Stimulated activated naive CD4-positive, alpha-beta T cell treated with Interleukin-2 at 50 U/mL for 16 hours (primary cell): ENCODE data around the gene ENOSF1.

ENCODE experiments used
- DNase-seq: peaks from one replicate; lab custom pipeline; 2025; lab: John Stamatoyannopoulos, UW

ENOSF1 gene

DNA sequence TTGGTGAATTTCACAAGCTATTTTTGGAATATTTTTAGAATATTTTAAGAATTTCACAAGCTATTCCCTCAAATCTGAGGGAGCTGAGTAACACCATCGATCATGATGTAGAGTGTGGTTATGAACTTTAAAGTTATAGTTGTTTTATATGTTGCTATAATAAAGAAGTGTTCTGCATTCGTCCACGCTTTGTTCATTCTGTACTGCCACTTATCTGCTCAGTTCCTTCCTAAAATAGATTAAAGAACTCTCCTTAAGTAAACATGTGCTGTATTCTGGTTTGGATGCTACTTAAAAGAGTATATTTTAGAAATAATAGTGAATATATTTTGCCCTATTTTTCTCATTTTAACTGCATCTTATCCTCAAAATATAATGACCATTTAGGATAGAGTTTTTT is 39.1 kb downstream of the ENOSF1 start:
- no peak for DNase-seq

- DNase-seq, result no peak
These were observed 41.0 kb downstream of the ENOSF1 start for GRCh38 chr18:671405-671804.

DNA sequence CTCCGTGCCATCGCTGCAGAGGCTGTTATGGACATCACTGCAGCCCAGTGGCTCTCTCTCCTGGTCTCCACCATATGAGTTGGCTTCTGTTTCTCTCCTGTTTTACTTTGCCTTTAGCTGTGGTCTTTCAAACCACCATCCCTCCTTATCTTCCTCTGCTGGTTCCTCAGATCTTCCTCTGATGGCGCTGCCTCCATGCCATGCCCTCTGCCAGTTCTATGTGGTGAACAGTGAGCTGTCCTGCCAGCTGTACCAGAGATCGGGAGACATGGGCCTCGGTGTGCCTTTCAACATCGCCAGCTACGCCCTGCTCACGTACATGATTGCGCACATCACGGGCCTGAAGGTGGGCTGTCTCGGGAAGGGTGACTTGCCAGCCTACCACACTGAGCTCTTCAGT is 41.9 kb downstream of the ENOSF1 start:
- DNase-seq, result no peak

GRCh38 chr18:669077-669476 is 43.4 kb downstream of the ENOSF1 start:
- DNase-seq, result no peak

- no peak for DNase-seq
These were observed 44.2 kb downstream of the ENOSF1 start for GRCh38 chr18:668260-668659.

DNA sequence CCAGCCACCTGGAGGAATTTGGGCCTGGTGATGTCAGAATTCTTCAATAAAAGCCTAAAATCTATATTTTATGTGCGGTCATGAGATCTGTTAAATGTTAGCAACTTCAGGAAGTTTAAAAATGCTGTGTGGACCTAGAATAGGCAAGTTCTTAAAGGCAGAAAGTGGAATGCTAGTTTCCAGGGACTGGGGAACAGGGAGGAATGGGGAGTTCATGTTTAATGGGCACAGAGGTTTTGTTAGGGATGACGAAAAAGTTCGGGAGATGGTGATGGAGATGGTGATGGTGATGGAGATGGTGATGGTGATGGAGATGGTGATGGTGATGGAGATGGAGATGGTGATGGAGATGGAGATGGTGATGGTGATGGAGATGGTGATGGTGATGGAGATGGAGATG is 45.8 kb downstream of the ENOSF1 start:
- no peak for DNase-seq

GRCh38 chr18:666177-666576 is 46.3 kb downstream of the ENOSF1 start:
- no peak for DNase-seq

DNA sequence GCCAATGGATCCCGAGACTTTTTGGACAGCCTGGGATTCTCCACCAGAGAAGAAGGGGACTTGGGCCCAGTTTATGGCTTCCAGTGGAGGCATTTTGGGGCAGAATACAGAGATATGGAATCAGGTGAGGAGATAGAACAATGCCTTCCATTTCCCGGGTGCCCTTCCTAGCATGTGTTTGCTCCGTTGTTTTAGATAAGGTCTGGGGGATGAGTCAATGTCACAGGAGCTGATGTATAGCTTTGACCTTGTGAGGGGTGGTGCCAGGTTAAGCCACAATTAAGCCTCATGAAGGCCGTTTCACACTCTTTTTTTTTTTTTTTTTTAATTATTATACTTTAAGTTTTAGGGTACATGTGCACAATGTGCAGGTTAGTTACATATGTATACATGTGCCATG is 50.2 kb downstream of the ENOSF1 start:
- DNase-seq, result no peak

- DNase-seq, result no peak
These were observed 52.8 kb downstream of the ENOSF1 start for GRCh38 chr18:659597-659996.

DNA sequence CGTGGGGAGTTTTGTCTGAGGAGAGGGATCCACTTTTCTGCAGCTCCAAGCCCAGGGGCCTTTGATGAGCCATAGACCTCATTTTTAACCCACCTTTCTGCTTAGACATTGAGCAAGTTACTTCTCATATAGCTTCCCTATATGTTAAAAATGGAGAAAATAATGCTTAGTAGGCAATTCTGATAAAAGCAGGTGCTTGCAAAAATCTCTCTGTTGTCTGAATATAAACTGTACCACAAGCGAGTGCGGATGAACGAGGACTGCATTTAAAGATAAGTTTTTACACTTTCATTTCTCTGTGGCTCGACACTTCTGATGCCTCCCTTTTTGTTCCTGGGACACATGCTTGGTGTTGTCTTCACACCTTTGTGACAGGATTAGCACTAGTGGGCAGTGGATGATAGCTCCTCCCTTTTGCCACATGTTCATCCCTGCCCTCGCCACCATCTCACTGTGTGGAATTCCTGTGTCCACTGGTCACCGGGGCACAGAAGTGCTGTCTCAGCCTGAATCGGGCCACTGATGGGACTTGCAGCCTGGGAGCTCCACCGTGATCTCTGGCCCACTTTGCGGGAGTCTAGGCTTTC is 53.4 kb downstream of the ENOSF1 start:
- no peak for DNase-seq

GRCh38 chr18:658001-658946 is 54.2 kb downstream of the ENOSF1 start:
- peak; percentile 50 for DNase-seq

DNA sequence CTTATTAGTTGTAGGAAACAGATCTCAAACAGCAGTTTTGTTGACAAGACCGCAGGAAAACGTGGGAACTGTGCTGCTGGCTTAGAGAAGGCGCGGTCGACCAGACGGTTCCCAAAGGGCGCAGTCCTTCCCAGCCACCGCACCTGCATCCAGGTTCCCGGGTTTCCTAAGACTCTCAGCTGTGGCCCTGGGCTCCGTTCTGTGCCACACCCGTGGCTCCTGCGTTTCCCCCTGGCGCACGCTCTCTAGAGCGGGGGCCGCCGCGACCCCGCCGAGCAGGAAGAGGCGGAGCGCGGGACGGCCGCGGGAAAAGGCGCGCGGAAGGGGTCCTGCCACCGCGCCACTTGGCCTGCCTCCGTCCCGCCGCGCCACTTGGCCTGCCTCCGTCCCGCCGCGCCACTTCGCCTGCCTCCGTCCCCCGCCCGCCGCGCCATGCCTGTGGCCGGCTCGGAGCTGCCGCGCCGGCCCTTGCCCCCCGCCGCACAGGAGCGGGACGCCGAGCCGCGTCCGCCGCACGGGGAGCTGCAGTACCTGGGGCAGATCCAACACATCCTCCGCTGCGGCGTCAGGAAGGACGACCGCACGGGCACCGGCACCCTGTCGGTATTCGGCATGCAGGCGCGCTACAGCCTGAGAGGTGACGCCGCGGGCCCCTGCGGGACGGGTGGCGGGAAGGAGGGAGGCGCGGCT is 55.0 kb downstream of the ENOSF1 start, which contains the start of gene TYMS:
TYMS (plus strand) TSS at position 343 of the 690 bp plus-strand sequence; CDS start at position 433, 90 bp downstream.
- peak; percentile 19 for DNase-seq

DNA sequence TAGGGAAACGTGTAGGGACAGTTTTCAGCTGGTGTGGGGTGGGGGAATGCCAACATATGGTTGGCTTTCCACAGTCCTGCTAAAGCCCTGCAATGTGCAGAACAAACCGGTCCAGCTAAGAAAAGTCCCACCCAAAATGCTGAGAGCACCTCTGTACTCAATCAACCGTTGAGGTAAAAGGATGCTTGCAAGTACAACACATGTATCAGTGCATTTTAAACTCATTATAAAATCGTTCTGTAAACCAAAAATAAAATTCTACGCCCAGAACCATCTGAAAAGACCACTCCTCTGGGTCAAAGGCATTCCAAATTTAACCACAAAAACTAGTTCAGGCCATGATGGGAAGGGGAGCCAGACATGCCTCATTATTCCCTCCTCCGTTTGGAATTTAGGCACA is 57.0 kb downstream of the ENOSF1 start:
- DNase-seq, result no peak

DNA sequence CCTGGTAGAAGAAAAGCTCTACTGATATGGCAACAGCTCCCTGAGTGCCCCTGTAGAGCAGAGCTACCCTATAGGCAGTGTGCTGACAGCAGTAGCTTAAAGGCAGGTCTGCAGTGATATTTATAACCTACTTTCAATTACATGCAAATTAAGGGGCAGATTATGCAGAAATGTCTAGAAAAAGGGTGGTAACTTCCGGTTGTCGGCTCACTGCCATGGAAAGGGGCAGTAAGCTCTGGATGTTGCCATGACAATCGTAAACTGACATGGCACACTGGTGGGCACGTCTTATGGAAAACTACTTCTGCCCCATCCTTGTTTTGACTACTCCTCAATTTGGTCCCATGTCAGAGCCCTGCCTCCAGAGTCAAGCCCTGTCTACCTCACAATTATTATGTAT is 57.8 kb downstream of the ENOSF1 start:
- no peak for DNase-seq

GRCh38 chr18:653512-653911 is 58.9 kb downstream of the ENOSF1 start:
- no peak for DNase-seq

DNA sequence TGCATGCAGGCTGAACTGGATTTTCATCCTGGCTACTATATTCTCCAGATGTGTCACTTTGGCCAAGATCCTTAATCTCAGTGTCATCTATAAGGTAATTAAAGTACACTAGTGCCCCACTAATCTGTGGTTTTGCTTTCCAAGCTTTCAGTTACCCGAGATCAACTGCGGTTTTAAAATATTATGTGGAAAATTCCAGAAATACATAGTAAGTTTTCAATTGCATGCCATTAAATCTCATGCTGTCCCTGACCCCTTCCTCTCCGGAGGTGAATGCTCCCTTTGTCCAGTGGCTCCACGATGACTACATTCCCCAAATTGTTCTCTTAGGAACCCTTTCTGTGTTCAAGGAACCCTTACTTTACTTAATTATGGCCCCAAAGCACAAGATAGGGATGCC is 60.3 kb downstream of the ENOSF1 start:
- DNase-seq, result no peak

DNA sequence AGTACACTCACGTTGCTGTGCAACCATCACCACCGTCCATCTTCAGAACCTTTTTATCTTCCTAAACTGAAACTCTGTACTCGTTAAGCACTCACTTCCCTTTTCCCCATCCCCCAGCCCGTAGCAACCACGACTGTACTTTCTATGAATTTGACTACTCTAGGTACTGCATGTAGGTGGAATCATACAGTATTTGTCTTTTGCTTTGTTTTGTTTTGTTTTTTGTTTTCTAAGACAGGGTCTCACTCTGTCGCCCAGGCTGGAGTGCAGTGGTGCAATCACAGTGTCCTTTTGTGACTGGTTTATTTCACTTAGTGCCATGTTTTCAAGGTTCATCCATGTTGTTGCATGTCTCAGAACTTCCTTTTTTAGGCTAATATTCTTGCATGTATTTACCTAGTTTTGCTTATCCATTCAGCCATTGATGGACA is 62.0 kb downstream of the ENOSF1 start:
- no peak for DNase-seq

GRCh38 chr18:649341-649740 is 63.1 kb downstream of the ENOSF1 start:
- DNase-seq, result no peak

GRCh38 chr18:647304-647703 is 65.1 kb downstream of the ENOSF1 start:
- no peak for DNase-seq

DNA sequence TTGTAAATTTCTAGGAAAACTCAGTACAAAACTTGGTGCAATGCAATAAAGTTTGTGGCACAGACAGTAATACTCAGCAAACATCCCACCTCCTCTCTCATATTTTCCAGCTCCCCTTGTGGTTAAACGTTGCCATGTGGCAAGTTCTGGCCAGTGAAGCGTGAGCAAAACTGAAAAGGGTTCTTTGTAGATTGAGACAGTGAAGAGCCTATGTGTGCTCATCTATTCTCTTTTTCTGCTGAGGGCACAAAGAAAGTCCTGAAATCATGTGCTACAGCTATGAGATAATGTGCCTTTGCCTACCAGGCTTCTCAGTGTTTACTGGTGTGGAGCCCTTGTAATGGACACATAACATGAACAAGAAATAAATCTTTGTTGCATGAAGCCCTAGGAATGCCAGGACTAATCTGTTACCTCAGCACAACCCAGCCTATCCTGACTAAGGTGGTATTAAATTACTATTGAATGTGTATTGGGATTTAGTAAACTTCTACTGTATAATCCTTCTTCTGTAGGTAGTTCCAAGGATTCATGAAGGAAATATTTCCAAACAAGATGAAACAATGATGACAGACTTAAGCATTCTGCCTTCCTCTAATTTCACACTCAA is 67.9 kb downstream of the ENOSF1 start:
- no peak for DNase-seq

DNA sequence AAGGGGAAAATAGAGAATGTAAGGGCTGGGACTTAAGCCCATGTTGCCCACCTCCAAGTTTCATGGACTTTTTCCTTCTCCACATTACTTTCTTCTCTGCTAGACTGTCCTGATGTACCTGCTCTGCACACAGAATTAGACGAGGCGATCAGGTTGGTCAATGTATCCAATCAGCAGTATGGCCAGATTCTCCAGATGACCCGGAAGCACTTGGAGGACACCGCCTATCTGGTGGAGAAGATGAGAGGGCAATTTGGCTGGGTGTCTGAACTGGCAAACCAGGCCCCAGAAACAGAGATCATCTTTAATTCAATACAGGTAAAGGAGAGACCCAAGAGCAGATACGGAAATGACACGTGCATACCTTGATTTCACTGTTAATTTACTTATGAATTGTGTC is 71.2 kb downstream of the ENOSF1 start:
- no peak for DNase-seq

DNA sequence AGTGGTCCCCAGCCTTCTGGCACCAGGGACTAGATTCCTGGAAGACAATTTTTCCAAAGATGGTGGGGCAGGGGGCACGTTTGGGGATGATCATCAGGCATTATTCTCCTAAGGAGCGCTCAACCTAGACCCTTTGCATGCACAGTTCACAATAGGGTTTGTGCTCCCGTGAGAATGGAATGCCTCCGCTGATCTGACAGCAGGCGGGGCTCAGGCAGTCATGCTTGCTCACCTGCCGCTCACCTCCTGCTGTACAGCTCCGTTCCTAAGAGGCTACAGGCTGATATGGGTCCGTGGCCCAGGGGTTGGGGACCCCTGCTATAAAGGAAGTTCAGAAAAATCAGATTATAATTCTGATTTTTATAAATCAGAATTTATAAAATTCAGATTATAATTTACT is 77.3 kb downstream of the ENOSF1 start:
- DNase-seq, result no peak
